Stimulated activated CD4-positive, alpha-beta T cell treated with anti-CD3 and anti-CD28 coated beads, Interleukin-15, amount 100 ng/mL, for 48 hours (primary cell): ENCODE data around the gene HASPIN.
A peak's percentile ranks its signal among the peaks of the same experiment; 100 is the strongest.

Source experiments
- DNase-seq, 2 donors: peaks; one replicate each; pipeline ENCODE4 v3.0.0-alpha.2; 2020; ENCODE audit warnings: low read depth in 2 of 2

Gene HASPIN

GRCh38 chr17:3723556-3724377 is at the start of gene HASPIN:
Gene HASPIN (plus strand): TSS chr17:3723903. CDS start chr17:3723936, 33 bp downstream.
- DNase-seq: peak; percentile 88 to 92

- no peak for DNase-seq
Observed at GRCh38 chr17:3675886-3676285, 47.8 kb upstream of the HASPIN start.

- no peak for DNase-seq
Observed at GRCh38 chr17:3678095-3678820, 45.4 kb upstream of the HASPIN start.

GRCh38 chr17:3678821-3679530 is 44.7 kb upstream of the HASPIN start:
- no peak for DNase-seq

GRCh38 chr17:3679531-3680126 is 44.1 kb upstream of the HASPIN start:
- no peak for DNase-seq

- no peak for DNase-seq
Observed at GRCh38 chr17:3681057-3681456, 42.6 kb upstream of the HASPIN start.

GRCh38 chr17:3681565-3681964 is 42.1 kb upstream of the HASPIN start:
- DNase-seq: no peak

GRCh38 chr17:3682033-3682432 is 41.7 kb upstream of the HASPIN start:
- DNase-seq: no peak

GRCh38 chr17:3683054-3683511 is 40.6 kb upstream of the HASPIN start:
- peak; percentile 34 to 36 for DNase-seq

- no peak for DNase-seq
Observed at GRCh38 chr17:3685174-3685573, 38.5 kb upstream of the HASPIN start.

- DNase-seq: no peak
Observed at GRCh38 chr17:3688027-3688553, 35.6 kb upstream of the HASPIN start.

- no peak for DNase-seq
Observed at GRCh38 chr17:3688852-3689261, 34.8 kb upstream of the HASPIN start.

- DNase-seq: no peak
Observed at GRCh38 chr17:3689262-3690093, 34.2 kb upstream of the HASPIN start.

GRCh38 chr17:3690094-3690715 is 33.5 kb upstream of the HASPIN start:
- DNase-seq: no peak

- DNase-seq: no peak
Observed at GRCh38 chr17:3691617-3692067, 32.1 kb upstream of the HASPIN start.

- no peak for DNase-seq
Observed at GRCh38 chr17:3692346-3692745, 31.4 kb upstream of the HASPIN start.

GRCh38 chr17:3693141-3693540 is 30.6 kb upstream of the HASPIN start:
- DNase-seq: no peak

GRCh38 chr17:3693829-3694231 is 29.9 kb upstream of the HASPIN start:
- DNase-seq: peak in 1 of 2 donors; percentile 30

GRCh38 chr17:3695129-3695722 is 28.5 kb upstream of the HASPIN start:
- no peak for DNase-seq
